Smooth muscle cell of the coronary artery (primary cell): Measurements from ENCODE around the gene RINT1. TPM values are rescaled to one million over a fixed set of nuclear protein-coding genes. Genes with fewer than 3 reads are reported as not detected.

Source experiments
- total RNA-seq: library from RNA; depleted of rRNA; stranded (reverse); fragments of >200 nt; gene quantifications from 2 replicates; pipeline ENCODE4 v1.2.3, GENCODE V29; 2014; ENCODE audit warnings: low replicate concordance

The RINT1 gene
- 9.6 and 13.3 TPM in 2 replicates for total RNA-seq

GRCh38 chr7:105531792-105532671 lies at the start of gene RINT1:
RINT1 (plus strand) TSS chr7:105532201; CDS start chr7:105532316, 115 bp downstream.

GRCh38 chr7:105521717-105522463 lies 10.1 kb upstream of the RINT1 start, which contains the start of gene PUS7:
PUS7 (minus strand) TSS chr7:105522271; CDS start chr7:105508512, 13,759 bp downstream.

GRCh38 chr7:105581066-105581811 lies 49.2 kb downstream of the RINT1 start, which contains the start of gene EFCAB10:
EFCAB10 (minus strand) TSS chr7:105581493; CDS start chr7:105581463, 30 bp downstream.

Other genes with a start within 250 kb of the RINT1 start
- 28.4 and 39.2 TPM in 2 replicates for gene SRPK2, start 143.3 kb upstream of the RINT1 start, total RNA-seq
- 9.7 and 12.0 TPM in 2 replicates for gene PUS7, start 9.9 kb upstream of the RINT1 start, total RNA-seq
- not detected in 2 replicates for gene EFCAB10, start 49.3 kb downstream of the RINT1 start, total RNA-seq